Hepatic stellate cell (primary cell): ENCODE data around the gene FUT7.
"Not testable (repeated sequence)": the region's sequence is repeated elsewhere in the genome, so short reads cannot be mapped to it uniquely, and the experiment has no call there.

Experiments
- DNase-seq: peaks from one replicate; pipeline ENCODE4 v3.0.0; 2011; ENCODE audit warnings: low spot score

FUT7 gene

DNA sequence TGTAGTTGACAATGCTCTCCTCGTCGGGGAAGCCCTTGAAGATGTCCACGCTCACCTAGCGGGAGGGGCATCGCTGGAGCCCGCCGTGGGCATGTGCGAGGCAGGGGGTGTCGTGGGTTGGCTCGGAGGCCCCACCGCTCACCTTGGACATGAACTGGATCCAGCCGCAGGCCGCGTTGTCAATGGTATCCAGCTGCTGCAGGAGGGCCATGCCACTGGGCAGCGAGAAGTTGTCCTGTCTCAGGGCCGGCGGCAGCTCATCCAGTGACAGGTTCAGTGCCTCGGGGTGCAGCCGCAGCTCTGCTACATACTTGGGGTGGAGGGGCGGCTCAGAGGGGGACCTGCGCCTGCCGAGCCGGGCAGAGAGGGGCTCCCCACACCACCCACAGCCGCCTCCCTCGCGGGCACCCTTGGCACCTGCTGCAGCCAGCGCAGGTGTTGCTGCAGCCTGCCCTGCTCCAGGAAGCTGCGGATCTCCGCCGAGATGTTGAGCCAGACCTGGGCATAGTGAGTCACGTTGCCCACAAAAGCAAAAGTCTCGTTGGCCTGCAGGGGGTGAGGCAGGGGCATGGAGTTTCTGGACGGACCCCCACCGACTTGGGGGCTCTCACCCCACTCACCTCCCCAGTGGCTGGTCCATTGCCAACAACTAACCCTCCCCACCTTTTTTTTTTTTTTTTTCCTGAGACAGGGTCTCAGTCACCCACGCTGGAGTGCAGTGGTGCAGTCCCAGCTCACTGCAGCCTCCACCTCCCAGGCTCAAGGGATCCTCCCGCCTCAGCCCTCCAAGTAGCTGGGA, 12.9 kb downstream of the FUT7 start:
- no peak for DNase-seq

DNA sequence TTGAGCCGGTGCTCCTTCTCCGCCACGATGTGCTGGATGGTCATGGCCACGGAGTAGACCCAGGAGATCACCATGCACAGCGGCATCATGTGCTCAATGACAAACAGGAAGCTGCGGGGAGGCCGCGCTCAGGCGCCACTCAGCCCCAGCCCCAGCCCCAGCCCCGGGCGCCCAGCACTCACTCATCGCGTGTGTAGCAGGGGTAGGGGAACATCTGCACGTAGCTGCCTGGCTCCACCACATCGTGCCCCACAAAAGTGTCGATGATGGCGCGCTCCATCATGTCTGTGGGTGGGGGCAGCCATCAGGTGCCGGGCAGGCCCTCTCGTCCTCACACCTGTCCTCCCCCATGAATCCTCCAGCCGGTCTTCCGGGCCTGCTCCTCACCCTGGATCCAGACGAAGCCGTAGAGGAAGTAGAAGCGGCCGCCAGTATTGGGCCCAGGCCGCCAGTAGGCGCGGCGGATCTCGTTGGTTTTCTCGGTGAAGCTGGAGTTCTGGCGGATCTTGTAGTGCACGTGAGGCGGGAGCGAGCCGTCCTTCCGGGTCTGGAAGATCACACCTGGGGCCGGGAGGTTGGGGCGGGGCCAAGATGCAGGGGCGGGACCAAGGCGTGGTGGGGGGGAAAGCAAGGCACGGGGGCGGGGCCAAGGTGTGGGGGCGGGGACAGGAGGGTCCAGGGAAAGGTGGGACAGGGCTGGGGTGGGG, 13.9 kb downstream of the FUT7 start:
- no peak for DNase-seq

DNA sequence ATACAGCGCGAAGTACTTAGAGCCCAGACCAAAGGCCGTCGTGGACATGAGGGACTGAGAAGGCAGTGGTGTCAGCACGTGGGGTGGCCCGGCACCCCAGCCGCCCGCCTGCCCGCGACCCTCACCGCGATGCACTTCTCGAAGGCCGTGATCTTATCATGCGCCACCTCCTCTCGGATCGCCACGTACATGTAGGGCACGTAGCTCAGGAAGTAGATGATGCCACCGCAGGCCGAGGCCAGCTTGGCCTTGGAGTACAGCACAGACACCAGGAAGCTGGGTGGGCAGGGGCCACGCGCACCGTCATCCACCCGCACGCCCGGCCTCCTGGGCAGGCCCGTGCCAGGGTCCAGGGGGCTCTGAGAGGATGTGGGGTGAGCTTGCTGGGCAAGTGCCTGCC, 14.8 kb downstream of the FUT7 start:
- no peak for DNase-seq

DNA sequence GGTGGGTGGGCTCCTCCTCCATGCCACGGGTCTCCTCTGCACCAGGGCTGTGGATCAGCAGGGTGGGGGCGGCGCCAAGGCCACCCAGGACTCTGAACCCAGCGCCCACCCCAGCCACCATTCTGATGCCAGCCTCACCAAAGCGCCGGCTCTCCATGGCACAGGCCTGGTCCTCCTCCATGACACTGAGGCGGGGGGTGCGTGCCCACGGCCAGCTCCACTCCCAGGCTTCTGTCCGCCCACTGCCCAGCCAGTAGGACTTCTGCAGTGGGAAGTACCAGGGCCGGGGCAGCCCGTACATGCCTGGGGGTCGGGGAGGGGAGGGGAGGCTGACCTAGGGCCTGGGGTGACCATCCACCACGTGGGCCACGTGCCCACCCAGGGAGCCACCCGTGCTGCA, 15.5 kb downstream of the FUT7 start:
- DNase-seq: no peak

DNA sequence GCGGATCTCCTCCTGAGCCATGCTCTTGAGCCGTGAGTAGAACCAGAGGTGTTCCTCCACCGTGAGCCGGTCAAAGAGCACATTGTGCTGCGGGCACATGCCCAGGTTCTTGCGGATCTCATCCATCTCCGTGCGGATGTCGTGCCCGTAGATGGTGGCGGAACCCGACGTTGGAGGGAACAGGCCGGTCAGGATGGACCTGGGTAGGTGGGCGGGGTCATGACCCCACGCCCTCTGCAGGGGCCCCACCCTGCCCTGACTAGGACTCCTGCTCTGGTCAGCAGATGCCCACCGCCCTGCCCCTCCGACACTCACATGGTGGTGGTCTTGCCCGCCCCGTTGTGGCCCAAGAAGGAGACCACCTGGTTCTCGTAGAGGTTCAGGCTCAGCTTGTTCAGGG, 15.9 kb downstream of the FUT7 start:
- DNase-seq: no peak

DNA sequence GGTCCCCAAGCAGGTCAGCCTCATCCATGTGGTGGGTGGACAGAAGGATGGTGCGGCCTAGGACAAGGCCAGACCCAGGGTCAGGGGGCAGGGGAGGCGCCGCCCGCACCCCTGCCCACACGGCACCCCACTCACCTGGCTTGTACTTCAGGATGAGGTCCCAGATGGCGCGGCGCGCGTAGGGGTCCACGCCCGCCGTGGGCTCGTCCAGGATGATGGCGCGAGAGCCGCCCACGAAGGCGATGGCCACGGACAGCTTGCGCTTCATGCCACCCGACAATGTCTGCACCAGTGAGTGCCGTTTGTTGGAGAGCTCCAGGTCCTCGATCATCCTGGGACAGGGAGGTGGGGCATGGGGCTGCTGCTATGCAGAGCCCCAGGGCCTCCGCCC, 16.4 kb downstream of the FUT7 start:
- DNase-seq: no peak

DNA sequence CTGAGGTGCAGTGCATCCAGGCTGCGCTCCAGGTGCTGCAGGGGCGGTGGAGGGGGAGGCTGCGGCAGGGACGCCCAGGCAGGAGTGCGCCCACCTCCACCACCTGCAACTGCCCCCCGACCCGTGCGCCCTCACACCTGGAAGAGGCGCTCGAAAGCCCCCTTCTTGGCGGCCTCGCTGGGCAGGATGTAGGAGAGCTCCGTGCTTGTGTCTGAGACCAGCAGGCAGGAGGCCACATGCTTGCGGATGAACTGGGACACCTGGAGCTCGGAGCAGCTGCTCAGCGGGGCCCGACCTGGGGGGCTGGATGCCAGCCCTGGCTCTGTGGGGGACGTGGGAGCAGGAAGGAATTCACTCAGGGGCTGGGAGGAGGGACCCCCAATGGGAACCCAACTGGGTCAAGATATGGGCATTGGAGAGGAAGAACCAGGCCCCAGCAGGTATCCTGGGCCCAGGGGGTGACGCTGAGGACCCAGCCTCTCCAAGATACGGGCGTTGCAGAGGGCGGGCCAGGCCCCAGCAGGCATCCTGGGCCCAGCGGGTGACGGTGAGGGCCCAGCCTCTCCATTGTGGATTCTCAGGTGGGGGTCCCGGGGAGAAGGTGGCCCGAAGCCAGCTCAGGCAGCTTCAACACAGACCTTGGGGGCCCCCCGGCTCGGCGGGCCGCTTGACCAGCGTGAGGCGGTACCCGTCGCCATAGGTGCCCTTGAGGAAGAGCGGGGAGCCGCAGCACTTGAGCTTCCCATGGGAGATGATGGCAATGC, 16.9 kb downstream of the FUT7 start:
- no peak for DNase-seq

DNA sequence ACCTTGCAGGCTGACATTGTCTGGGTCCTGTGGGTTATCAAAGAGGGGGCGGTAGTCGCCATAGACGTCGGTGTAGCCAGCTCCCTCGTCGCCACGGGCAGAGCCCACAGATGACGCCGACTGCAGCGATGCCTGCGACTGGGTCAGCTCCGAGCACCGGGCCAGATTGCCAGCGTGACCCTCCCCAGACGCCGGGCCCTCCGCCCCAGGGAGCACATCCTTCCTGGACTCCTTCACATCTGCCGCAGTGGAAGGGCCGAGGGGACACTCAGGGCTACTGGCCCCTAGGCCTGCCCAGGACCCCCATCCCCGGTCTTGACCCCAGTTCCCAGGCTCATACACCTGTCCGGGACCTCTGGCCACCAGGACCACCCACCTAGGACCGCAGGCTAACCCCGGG, 17.7 kb downstream of the FUT7 start:
- no peak for DNase-seq

DNA sequence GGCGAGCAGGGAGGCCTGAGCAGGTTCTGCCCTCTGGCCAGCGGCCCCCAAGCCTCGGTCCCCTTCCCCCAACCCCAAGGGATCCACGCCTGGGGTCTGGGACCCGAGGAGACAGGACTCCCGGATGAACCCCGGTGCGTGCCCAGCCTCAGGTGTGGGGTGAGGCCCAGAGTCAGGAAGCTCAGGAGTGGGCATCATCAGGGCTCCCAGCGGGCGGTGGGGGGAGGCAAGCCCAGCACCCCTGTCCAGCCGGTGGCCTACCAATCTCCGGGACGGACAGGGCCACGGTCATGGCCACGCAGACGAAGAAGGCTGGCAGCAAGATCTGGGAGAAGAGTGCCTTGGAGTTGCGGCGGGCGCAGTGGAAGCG, 18.3 kb downstream of the FUT7 start:
- DNase-seq: no peak

DNA sequence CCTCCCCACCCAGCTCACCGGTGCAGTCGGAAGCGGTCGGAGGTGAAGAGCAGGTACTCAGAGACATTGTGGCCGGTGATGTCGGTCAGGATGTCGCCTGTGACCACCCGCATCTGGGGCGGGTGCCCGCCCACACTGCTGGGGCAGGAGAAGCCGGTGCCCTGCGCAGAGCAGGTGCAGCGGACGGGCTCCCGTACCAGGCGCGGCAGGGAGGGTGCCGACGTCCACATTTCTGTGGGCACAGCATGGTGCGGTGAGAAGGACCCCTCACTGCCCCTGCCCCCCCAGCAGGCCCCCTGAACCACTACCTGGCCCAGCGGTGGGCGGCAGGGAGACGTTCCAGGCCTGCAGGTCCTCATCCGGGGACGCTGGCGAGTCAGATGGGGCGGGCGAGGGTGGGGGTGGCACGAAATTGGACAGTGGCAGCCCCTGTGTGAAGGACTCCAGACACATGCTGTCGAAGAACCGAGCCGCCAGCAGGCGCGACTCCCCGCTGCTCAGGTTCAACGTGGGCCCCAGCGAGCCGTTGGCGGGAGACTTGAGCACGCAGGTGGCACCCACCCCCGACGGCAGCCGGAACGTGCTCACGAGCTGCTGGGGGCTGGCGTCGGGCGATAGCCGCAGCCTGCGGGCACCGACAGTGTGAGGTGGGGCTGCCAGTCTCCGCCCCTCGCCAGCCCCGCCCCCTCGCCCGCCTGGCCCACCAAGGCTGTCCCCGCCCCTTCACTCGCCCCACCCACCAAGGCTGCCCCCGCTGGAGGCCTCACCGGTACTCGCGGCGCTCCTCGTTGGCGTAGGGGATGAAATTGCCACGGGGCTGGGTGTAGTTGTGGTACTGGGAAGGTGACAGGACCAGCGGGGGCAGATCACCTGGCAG, 19.0 kb downstream of the FUT7 start:
- DNase-seq: no peak

DNA sequence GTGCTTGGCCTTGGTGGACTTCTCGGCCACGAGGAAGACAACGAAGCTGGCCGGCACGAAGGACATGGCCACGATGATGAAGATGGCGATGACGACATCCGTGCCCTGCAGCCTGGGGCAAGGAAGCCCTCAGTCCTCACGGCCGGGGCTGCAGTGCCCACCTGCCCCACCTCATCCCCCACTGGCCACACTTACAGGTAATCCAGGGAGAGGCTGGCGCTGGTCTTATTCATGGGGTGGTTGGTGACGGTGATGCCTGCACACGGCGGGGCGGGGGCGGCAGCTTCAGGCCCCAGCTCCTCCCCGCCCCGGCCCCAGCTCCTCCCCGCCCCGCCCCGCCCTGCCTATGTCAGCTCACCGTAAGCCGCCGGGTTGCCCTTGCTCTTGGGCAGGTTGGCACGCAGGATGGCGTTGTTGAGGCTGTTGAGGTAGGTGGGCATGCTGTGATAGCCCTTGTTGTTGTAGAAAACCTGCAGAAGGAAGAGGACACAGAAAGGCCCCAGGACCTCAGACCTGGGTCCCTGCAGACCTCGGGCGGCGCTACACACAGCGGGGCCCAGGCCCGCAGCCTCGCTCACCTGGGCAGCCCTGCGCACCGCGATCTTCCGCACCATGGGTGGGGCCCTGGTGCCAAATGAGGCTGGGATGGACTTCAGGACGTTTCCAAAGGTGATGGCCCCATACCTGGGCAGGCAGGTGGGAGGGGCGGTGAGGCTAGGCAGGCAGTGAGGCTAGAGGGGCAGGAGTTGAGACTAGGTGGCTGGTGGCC, 19.8 kb downstream of the FUT7 start:
- no peak for DNase-seq

DNA sequence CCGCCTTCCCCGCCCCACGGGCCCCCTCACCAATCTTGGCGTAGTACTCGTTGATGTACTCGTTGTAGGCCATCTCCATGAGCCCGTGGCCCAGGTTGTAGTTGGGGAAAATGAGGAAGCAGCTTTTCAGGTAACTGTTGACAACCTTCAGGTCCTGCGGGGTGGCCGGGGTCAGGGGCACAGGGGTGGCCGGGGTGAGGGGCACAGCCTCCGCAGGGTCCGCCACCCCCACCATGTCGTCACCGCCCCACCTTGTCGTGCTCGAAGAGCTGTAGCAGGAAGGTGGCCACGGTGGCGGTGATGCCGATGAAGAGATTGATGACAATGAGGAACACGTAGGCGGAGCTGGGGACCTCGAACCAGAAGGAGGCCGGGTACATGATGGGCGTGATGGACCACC, 20.7 kb downstream of the FUT7 start:
- no peak for DNase-seq

DNA sequence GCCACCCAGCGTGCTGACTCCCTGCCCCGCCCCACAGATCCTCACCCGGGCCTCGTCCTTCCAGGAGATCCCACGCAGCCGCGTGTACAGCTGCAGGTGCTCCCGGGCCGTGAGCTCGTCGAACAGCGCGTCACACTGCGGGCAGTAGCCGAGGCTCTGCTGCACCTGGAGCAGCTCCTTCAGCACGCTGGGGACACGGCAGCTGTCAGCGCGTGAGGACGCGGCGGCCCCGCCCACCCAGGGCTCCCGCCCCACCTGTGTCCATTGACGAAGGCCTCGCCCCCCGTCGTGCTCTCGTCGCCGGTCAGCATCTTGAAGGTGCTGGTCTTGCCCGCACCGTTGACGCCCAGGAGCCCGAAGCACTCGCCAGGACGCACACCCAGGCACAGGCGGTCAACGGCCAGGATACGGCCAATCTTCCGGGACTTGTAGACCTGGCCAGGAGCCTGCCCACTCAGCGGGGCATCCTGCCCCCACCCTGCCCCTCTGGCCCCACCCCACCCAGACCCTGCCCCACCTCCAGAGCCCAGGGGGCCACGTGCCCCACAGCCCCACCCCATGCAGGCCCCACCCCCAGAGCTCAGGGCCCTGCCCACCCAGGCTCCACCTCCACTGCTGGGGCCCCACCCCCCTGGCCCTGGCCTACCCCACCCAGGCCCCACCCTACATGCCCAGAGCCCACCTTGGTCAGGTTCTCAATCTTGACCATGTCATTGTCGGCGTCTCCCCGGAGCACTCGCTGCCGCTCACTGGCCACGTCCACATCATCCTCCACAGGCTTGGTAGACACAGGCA, 21.8 kb downstream of the FUT7 start:
- no peak for DNase-seq

DNA sequence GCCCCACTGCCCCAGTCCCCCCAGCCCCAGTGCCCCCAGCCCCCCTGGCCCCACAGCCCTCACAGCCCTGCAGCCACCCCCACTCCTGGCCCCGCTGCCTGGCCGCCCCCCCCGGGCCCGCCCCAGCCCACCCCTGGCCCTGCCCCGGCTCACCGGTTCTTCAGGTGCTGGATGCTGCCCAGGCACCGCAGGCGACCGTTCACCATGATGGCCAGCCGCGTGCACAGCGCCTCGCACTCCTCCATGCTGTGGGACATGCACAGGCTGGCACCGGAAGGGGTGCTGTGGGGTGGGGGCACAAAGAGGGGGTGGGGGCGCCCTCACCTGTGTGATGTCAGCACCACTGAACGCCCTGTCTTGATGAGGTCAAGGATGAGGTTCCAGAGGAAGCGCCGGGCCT, 22.7 kb downstream of the FUT7 start:
- no peak for DNase-seq

DNA sequence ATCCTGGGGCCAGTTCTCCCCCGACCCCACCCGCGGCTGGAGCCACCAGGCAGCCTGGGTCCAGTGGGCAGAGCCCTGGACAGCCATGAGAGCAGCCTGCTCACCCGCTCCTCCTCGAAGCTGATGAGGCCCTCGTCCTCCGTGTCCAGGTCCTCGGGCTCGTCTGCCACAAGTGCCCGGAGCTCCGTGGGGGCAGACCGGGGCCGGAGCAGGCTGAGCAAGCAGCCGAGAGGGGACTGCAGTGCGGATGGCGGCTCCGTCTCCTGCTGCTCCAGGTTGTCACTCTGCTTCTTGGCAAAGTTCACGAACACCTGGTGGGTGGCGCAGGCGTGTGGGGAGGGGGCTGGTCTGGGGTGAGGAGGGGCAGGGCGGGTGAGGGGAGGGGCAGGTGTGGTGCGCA, 23.6 kb downstream of the FUT7 start:
- no peak for DNase-seq

DNA sequence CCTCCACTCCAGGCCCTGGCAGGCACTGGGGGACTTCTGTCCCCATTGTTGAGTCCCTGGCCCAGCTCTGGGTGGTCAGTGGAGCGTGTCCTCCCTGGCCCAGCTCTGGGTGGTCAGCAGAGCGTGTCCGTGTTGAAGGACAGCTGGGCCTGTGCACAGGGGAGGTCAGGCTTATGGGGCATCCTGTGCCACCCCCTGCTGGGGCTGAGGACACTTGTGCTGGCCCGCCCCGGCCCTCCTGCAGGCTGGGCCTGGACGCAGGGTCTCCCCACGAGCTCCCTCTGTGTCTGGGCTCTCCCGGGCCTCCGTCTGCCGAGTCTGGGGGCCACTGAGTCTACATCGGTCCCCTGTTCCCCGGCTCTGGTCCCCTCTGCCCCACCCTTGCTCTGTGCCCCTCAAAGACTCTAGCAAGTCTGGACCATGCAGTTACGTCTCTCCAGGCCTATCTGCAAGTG, 24.0 kb downstream of the FUT7 start:
- no peak for DNase-seq

DNA sequence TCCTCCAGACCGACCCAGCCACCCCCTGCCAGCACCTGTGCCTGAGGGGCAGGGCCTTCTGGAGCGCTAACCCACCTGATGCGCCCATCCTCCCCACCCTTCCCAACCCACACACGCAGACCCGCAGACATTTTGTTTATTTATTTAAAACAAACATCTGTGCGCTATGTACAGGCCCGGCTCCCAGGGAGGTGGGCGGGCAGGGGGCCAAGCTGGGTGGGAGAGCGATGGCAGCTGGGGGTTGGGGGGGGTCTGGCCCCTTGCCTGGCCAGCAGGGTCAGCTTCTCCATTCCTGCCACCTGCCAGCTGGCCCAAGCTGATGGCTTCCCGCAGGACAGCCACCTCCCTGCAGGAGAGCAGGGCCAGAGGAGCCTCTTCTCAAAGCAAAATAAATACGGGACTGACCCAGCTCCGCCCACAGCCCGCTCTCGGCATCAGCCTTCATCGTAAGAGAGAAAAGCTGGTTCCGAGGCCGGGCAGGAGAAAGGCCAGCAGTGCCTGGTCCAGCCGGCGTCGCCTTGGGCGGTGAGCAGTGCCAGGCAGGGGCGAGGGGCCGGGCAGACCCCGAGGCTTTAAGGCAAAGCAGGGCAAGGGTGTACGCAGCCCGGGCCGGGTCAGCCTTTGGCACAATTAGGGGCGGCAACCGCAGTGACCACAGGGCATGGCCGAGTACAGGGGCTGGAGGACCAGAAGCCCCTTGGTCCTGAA, 24.6 kb downstream of the FUT7 start:
- no peak for DNase-seq

DNA sequence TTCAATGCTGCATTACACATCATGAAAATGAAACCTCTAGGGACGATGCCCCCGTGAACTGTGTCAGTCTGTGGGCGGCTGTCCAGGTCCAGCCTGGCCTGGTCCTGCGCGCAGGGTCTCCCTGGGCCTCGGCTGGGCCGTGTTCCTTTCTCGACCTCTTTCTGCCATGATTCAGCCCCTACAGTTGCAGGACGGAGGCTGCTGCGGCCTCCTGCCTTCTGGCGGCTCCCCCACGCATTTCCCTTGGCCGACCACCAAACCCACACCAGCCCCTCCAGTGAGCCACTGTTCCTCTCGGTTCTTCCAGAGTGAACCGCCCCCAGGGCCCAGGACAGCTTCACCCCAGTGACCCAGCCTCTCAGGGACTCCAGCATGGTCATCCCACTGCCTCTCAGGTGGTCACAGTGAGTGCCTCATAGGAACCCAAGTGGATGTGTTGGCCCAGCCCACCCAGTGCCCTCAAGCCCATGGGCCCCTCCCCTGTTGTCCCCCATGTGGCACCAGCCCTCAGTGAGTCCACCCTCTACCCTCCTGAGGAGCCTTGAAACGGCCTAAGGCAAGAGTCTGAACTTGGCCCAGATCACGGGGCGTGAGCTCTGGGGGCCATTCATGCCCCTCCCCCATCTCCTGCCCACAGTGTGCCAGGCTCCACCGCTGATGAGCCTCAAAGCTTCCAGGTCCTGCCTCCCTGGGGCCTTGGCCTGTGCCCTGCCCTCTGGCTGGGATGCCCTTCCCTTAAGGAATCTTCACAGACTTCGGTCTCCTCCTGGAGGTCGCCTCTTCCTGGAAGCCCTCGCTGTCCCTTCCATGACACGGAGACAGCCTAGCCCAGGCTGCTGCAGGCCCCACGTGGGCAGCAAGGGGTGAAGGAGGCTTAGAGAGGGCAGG, 25.5 kb downstream of the FUT7 start:
- no peak for DNase-seq

DNA sequence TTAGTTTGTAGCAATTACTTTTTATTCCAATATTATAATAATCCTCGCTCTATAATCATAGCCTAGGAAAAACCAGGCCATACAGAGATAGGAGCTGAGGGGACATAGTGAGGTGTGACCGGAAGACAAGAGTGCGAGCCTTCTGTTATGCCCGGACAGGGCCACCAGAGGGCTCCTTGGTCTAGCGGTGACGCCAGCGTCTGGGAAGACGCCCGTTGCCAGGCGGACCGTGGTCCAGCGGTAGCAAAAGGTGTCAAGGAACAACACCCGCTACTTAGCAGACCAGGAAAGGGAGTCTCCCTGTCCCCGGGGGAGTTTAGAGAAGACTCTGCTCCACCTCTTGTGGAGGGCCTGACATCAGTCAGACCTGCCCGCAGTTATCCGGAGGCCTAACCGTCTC, 27.6 kb downstream of the FUT7 start:
- not testable (repeated sequence) for DNase-seq
